OCI-LY7 (cell line): ENCODE results near the gene RPL37.
"Not testable (repeated sequence)": the region's sequence is repeated elsewhere in the genome, so short reads cannot be mapped to it uniquely, and the experiment has no call there.

Experiments
- CTCF ChIP-seq: fragments of 200-600 bp; sonication (generic); conservative IDR thresholded peaks from 2 replicates; pipeline ENCODE4 v1.5.1; 2014; ENCODE audit warnings: mild to moderate bottlenecking, antibody characterized with exemption, low read length, moderate library complexity, mixed read lengths
- EZH2phosphoT487 ChIP-seq: fragments of 200-600 bp; sonication (generic); IDR thresholded peaks from 2 replicates; pipeline ENCODE4 v1.6.1; 2018; ENCODE audit warnings: low read depth, borderline replicate concordance, mild to moderate bottlenecking, mixed run types, antibody characterized with exemption, low read length, moderate library complexity, mixed read lengths

DNA sequence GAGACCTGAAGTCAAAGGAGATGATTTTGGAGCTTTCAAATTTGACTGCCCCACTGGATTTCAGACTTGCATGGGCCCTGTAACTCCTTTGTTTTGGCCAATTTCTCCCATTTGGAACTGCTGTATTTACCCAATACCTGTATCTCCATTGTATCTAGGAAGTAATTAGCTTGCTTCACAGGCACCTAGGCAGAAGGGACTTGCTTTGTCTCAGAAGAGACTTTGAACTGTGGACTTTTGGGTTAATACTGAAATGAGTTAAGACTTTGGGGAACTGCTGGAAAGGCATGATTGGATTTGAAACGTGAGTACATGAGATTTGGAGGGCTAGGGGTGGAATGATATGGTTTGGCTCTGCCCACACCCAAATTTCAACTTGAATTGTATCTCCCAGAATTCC is 48.0 kb upstream of the RPL37 start:
- TF ChIP-seq CTCF, EZH2phosphoT487: not testable (repeated sequence)
